PC-9 (cell line): ENCODE results near the gene F11. TPM values are rescaled to one million over a fixed set of nuclear protein-coding genes. Genes with fewer than 3 reads are reported as not detected.

Source experiments
- BruUV-seq: library from RNA; stranded (reverse); fragments of 400-500 nt; replicated peaks from 2 replicates; lab custom pipeline; 2021; lab: Mats Ljungman, UMichigan
- CTCF ChIA-PET: fragments of 300-600 bp; sonication (Branson Sonifier 250); formaldehyde crosslinking; loops from one replicate; lab custom pipeline; 2022; ENCODE audit warnings: antibody characterized with exemption; lab: Charles Lee
- POLR2A ChIA-PET: fragments of 300-600 bp; sonication (Branson Sonifier 250); formaldehyde crosslinking; loops from one replicate; lab custom pipeline; 2022; ENCODE audit warnings: antibody characterized with exemption; ENCODE audit not compliant: unreplicated experiment; lab: Charles Lee
- DNase-seq, 2 experiments: peaks; one replicate each; pipeline versions ENCODE4 v3.0.0 to v3.0.0-alpha.2; 2015 to 2022; ENCODE audit warnings: mixed read lengths in 1 of 2
- H2AFZ ChIP-seq: fragments of 200-600 bp; sonication (generic); 2 replicates; pipeline ENCODE4 v1.8.1; 2017; ENCODE audit warnings: antibody characterized with exemption
- H3F3A ChIP-seq: fragments of 200-600 bp; sonication (generic); 2 replicates; pipeline ENCODE4 v1.8.1; 2017; ENCODE audit warnings: antibody characterized with exemption, mild to moderate bottlenecking, low read depth; ENCODE audit not compliant: insufficient read depth
- H3K27ac ChIP-seq: fragments of 200-600 bp; sonication (generic); 2 replicates; pipeline ENCODE4 v1.6.1; 2016; ENCODE audit warnings: mixed run types
- H3K27me3 ChIP-seq: fragments of 200-600 bp; sonication (generic); 2 replicates; pipeline ENCODE4 v1.6.1; 2016; ENCODE audit warnings: low read depth, mixed run types; ENCODE audit not compliant: insufficient read depth
- H3K36me3 ChIP-seq: fragments of 200-600 bp; sonication (generic); 2 replicates; pipeline ENCODE4 v1.6.1; 2016; ENCODE audit warnings: low read depth, mixed run types
- H3K4me1 ChIP-seq: fragments of 200-600 bp; sonication (generic); replicated peaks from 2 replicates; pipeline ENCODE4 v1.6.1; 2016; ENCODE audit warnings: mixed run types; ENCODE audit not compliant: insufficient read depth
- H3K4me2 ChIP-seq: fragments of 200-600 bp; sonication (generic); 2 replicates; pipeline ENCODE4 v1.6.1; 2017; ENCODE audit warnings: mixed run types
- H3K4me3 ChIP-seq: fragments of 200-600 bp; sonication (generic); 2 replicates; pipeline ENCODE4 v1.6.1; 2016; ENCODE audit warnings: mixed run types
- H3K79me2 ChIP-seq: fragments of 200-600 bp; sonication (generic); 2 replicates; pipeline ENCODE4 v1.6.1; 2017; ENCODE audit warnings: low read depth, mixed run types
- H3K9me2 ChIP-seq: fragments of 200-600 bp; sonication (generic); 2 replicates; pipeline ENCODE4 v1.8.1; 2017; ENCODE audit warnings: mild to moderate bottlenecking; ENCODE audit not compliant: insufficient read depth
- H3K9me3 ChIP-seq: fragments of 200-600 bp; sonication (generic); 2 replicates; pipeline ENCODE4 v1.8.1; 2016; ENCODE audit warnings: low read depth; ENCODE audit not compliant: insufficient read depth
- H4K20me1 ChIP-seq: fragments of 200-600 bp; sonication (generic); 2 replicates; pipeline ENCODE4 v1.8.1; 2017; ENCODE audit not compliant: insufficient read depth
- CTCF ChIP-seq: fragments of 200-600 bp; sonication (generic); conservative IDR thresholded peaks from 2 replicates; pipeline ENCODE4 v1.6.1; 2017; ENCODE audit warnings: mixed run types, antibody characterized with exemption, mild to moderate bottlenecking, moderate library complexity
- EZH2 ChIP-seq: fragments of 200-600 bp; sonication (generic); IDR thresholded peaks from 2 replicates; pipeline ENCODE4 v1.8.0; 2017; ENCODE audit warnings: antibody characterized with exemption, low read depth
- intact Hi-C: fragments of 100-400 bp; cut with micrococcal nuclease; formaldehyde crosslinking; loops from one replicate; pipeline ENCODE4 v1.10.0; 2022; ENCODE audit not compliant: unreplicated experiment
- total RNA-seq: library from RNA; stranded (reverse); gene quantifications from 2 replicates; pipeline ENCODE4 v1.2.3, GENCODE V29; 2021

F11 gene
- total RNA-seq, 1 experiment from 2014 or later: not detected

GRCh38 chr4:186291256-186291890 lies 25.4 kb downstream of the F11 start:
- Histone ChIP-seq H3K79me2 (no peaks in the 10 kb centered on the region), H2AFZ (no peak overlapping the region), H4K20me1 (no peaks in the 10 kb centered on the region), H3K4me3 (no peak overlapping the region), H3K36me3 (no peaks in the 10 kb centered on the region), H3K9me2 (no peaks in the 10 kb centered on the region), H3K4me1 (no peaks in the 10 kb centered on the region), H3F3A (no peaks in the 10 kb centered on the region), H3K9me3 (no peaks in the 10 kb centered on the region), H3K27ac (no peak overlapping the region), H3K27me3 (peaks cover 33% of the 10 kb centered on the region), H3K4me2 (no peak overlapping the region)
- POLR2A ChIA-PET: no interaction called here
- no TSS peak for BruUV-seq
- CTCF ChIA-PET: no interaction called here
- no peak for TF ChIP-seq CTCF
- TF ChIP-seq EZH2: no peak
- DNase-seq: no peak
- intact Hi-C loops: no loop called here

GRCh38 chr4:186294160-186294559 lies 28.2 kb downstream of the F11 start:
- no peak overlapping the region for H3K27ac ChIP-seq
- no peaks in the 10 kb centered on the region for H3F3A ChIP-seq
- no peak overlapping the region for H2AFZ ChIP-seq
- H3K9me3 ChIP-seq: no peaks in the 10 kb centered on the region
- no peaks in the 10 kb centered on the region for H4K20me1 ChIP-seq
- peaks cover 22% of the 10 kb centered on the region for H3K27me3 ChIP-seq
- BruUV-seq: no TSS peak
- no peak overlapping the region for H3K4me2 ChIP-seq
- H3K9me2 ChIP-seq: no peaks in the 10 kb centered on the region
- H3K79me2 ChIP-seq: no peaks in the 10 kb centered on the region
- intact Hi-C loops: no loop called here
- no peaks in the 10 kb centered on the region for H3K36me3 ChIP-seq
- no peak for DNase-seq
- POLR2A ChIA-PET: no interaction called here
- H3K4me1 ChIP-seq: no peaks in the 10 kb centered on the region
- no peak overlapping the region for H3K4me3 ChIP-seq
- CTCF ChIA-PET: no interaction called here
- TF ChIP-seq CTCF (no peak), EZH2 (no peak)

GRCh38 chr4:186296481-186296880 lies 30.5 kb downstream of the F11 start:
- ChIA-PET CTCF (no interaction called here), POLR2A (no interaction called here)
- Histone ChIP-seq H3K27me3 (peaks cover 17% of the 10 kb centered on the region), H3K27ac (no peak overlapping the region), H3K4me3 (no peak overlapping the region), H3K9me2 (no peaks in the 10 kb centered on the region), H3K9me3 (no peaks in the 10 kb centered on the region), H3F3A (no peaks in the 10 kb centered on the region), H3K79me2 (no peaks in the 10 kb centered on the region), H2AFZ (no peak overlapping the region), H3K4me1 (no peaks in the 10 kb centered on the region), H3K4me2 (no peak overlapping the region), H4K20me1 (no peaks in the 10 kb centered on the region), H3K36me3 (no peaks in the 10 kb centered on the region)
- intact Hi-C loops: loop anchor here (5.0 kb wide), 1 partner anchor 431 kb away; no protein-coding TSS in a partner anchor
- TF ChIP-seq CTCF: no peak
- DNase-seq: no peak
- no TSS peak for BruUV-seq
